HepG2 (cell line): Measurements from ENCODE around the gene AFDN. TPM values are rescaled to one million over a fixed set of nuclear protein-coding genes. Genes with fewer than 3 reads are reported as not detected.

Experiments
- AGO2 ChIP-seq: fragments of 200-400 bp; formaldehyde crosslinking; optimal IDR thresholded peaks from 2 replicates; pipeline ENCODE3; 2017; ENCODE audit warnings: mild to moderate bottlenecking, low read depth, low read length, moderate library complexity
- ARID3A ChIP-seq: IDR thresholded peaks from 2 replicates; pipeline ENCODE4 v1.6.1; 2012; ENCODE audit warnings: low read depth, low read length, improper control_type of control experiment
- DDIT3 ChIP-seq: sonication (generic); formaldehyde crosslinking; IDR thresholded peaks from 2 replicates; pipeline ENCODE4 v1.4.0; 2020; ENCODE audit warnings: mild to moderate bottlenecking, missing genetic modification reagents
- DNMT3B ChIP-seq: conservative IDR thresholded peaks from 2 replicates; pipeline ENCODE4 v1.6.1; 2016; ENCODE audit warnings: missing biosample characterization, control low read depth
- RAD21 ChIP-seq: fragments of 450-650 bp; formaldehyde crosslinking; IDR thresholded peaks from 2 replicates; pipeline ENCODE4 v1.5.0; 2020; ENCODE audit warnings: mild to moderate bottlenecking
- STAG1 ChIP-seq: sonication (generic); formaldehyde crosslinking; IDR thresholded peaks from 2 replicates; pipeline ENCODE4 v1.4.0; 2020; ENCODE audit warnings: missing genetic modification reagents
- U2AF2 ChIP-seq: fragments of 200-400 bp; formaldehyde crosslinking; IDR thresholded peaks from 2 replicates; pipeline ENCODE4 v1.6.1; 2017; ENCODE audit warnings: low read depth, mild to moderate bottlenecking, low read length
- ZNF18 ChIP-seq: sonication (generic); formaldehyde crosslinking; IDR thresholded peaks from 2 replicates; pipeline ENCODE4 v1.8.0; 2022; ENCODE audit warnings: mild to moderate bottlenecking, missing genetic modification reagents; ENCODE audit not compliant: insufficient replicate concordance
- polyA plus RNA-seq, 8 experiments: library from polyadenylated mRNA; depleted of rRNA in 3 of 8; stranded (reverse) in 7 of 8; unstranded in 1 of 8; fragments of >200 nt; fragmentation: Illumina TruSeq in 4 of 8; extraction: Trizol in 4 of 8; gene quantifications; 2 replicates each; pipeline versions ENCODE4 v1.2.1 to v1.2.3, GENCODE V29; 2011 to 2016; ENCODE audit warnings: low read depth in 4 of 8, missing spikeins in 1 of 8, mixed read lengths in 1 of 8; ENCODE audit not compliant: insufficient read depth in 1 of 8
- total RNA-seq, 5 experiments: library from RNA; depleted of rRNA; stranded (reverse); fragments of >200 nt; fragmentation: Illumina TruSeq; extraction: Trizol; gene quantifications; 2 replicates each; pipeline ENCODE4 v1.2.3, GENCODE V29; 2016; ENCODE audit warnings: low read depth in 1 of 5
- TF ChIP-seq, protein P1 (sequence below): sonication (generic); formaldehyde crosslinking; IDR thresholded peaks from 2 replicates; pipeline ENCODE4 v1.5.0; 2020; ENCODE audit warnings: missing genetic modification reagents
- TF ChIP-seq, protein P2 (sequence below): IDR thresholded peaks from 2 replicates; pipeline ENCODE4 v1.6.1; 2018; ENCODE audit warnings: missing genetic modification reagents

Gene AFDN
- total and polyA plus RNA-seq, 2 of the 13 experiments (the other 11 are each of a cell fraction or from before 2014, with no cell fraction given) = 136 to 151 TPM

DNA sequence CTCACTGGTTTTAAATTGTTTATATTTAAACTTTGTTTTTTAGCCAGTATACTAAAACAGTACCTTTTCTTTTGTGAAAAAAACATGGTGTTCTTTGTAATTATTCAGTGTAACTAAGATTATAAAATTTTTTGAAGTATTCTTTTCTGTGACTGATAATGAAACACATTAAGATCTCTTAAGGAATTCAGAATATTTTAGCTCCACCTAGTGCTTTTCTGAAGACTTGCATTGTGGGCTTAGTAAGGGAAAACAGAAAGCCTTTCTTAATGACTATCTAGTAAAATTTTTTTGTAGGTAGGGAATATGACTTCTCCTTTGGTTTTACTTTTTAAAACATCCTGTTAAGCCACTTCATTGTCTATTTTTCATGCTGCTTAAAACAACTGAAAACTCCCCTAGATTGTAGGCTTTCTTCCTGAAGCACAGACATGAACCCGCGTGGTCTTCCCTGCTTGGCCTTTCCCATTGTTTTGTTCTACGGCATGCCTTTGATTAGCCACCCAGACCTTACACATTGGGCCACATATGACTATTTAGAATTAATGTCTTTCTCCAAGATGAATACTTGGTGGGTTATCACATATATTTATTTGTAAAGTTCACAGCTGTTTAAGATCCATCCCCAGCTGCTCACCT, 72.1 kb downstream of the AFDN start (continued):
- TF ChIP-seq ARID3A = no peak
- TF ChIP-seq DNMT3B = no peak
- TF ChIP-seq AGO2 = no peak
- peak; percentile 89 for TF ChIP-seq STAG1 (CRISPR knock-in tag)
- TF ChIP-seq, protein P1, sequence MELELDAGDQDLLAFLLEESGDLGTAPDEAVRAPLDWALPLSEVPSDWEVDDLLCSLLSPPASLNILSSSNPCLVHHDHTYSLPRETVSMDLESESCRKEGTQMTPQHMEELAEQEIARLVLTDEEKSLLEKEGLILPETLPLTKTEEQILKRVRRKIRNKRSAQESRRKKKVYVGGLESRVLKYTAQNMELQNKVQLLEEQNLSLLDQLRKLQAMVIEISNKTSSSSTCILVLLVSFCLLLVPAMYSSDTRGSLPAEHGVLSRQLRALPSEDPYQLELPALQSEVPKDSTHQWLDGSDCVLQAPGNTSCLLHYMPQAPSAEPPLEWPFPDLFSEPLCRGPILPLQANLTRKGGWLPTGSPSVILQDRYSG (CRISPR knock-in tag) = no peak
- TF ChIP-seq ZNF18 (CRISPR knock-in tag) = no peak
- TF ChIP-seq U2AF2 = no peak
- TF ChIP-seq, protein P2, sequence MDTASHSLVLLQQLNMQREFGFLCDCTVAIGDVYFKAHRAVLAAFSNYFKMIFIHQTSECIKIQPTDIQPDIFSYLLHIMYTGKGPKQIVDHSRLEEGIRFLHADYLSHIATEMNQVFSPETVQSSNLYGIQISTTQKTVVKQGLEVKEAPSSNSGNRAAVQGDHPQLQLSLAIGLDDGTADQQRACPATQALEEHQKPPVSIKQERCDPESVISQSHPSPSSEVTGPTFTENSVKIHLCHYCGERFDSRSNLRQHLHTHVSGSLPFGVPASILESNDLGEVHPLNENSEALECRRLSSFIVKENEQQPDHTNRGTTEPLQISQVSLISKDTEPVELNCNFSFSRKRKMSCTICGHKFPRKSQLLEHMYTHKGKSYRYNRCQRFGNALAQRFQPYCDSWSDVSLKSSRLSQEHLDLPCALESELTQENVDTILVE = 0 out of 2 replicates have a peak, but pooled peaks have one; percentile 35
- TF ChIP-seq RAD21 (CRISPR knock-in tag) = peak; percentile 80
- TF ChIP-seq DDIT3 = peak; percentile 50; the same call in 1 of the 2 replicates
